Middle frontal gyrus (tissue), 1 donor: ENCODE measurements around the gene FGF11.

Experiments used
- DNase-seq: peaks from one replicate; pipeline ENCODE4 v3.0.0-alpha.2; 2015; ENCODE audit warnings: low spot score; ENCODE audit errors: extremely low spot score

The FGF11 gene

GRCh38 chr17:7408252-7408727 lies 31.0 kb upstream of the FGF11 start:
- DNase-seq: no peak

GRCh38 chr17:7408863-7409262 lies 30.4 kb upstream of the FGF11 start:
- no peak for DNase-seq

GRCh38 chr17:7409716-7410115 lies 29.6 kb upstream of the FGF11 start:
- DNase-seq: no peak

- DNase-seq: no peak
Measured at GRCh38 chr17:7410634-7411426, 28.5 kb upstream of the FGF11 start.

GRCh38 chr17:7411427-7411750 lies 27.9 kb upstream of the FGF11 start:
- DNase-seq: no peak

- DNase-seq: no peak
Measured at GRCh38 chr17:7413346-7413985, 25.8 kb upstream of the FGF11 start.

- no peak for DNase-seq
Measured at GRCh38 chr17:7414837-7415236, 24.5 kb upstream of the FGF11 start.

GRCh38 chr17:7415784-7416183 lies 23.5 kb upstream of the FGF11 start:
- no peak for DNase-seq

- DNase-seq: no peak
Measured at GRCh38 chr17:7416323-7416722, 23.0 kb upstream of the FGF11 start.

GRCh38 chr17:7417056-7417655 lies 22.2 kb upstream of the FGF11 start:
- no peak for DNase-seq

- no peak for DNase-seq
Measured at GRCh38 chr17:7418472-7419152, 20.7 kb upstream of the FGF11 start.

GRCh38 chr17:7419819-7420610 lies 19.3 kb upstream of the FGF11 start, which contains the start of gene SPEM1:
TSS of gene SPEM1 (plus strand) at chr17:7420324. CDS start at chr17:7420385, 61 bp downstream.
- no peak for DNase-seq

- no peak for DNase-seq
Measured at GRCh38 chr17:7421186-7421585, 18.1 kb upstream of the FGF11 start.

GRCh38 chr17:7423679-7424078 lies 15.6 kb upstream of the FGF11 start:
- no peak for DNase-seq

- no peak for DNase-seq
Measured at GRCh38 chr17:7425316-7425715, 14.0 kb upstream of the FGF11 start, which contains the start of gene SPEM2. TSS of gene SPEM2 (plus strand) at chr17:7425616. CDS start at chr17:7425689, 73 bp downstream.

- DNase-seq: no peak
Measured at GRCh38 chr17:7425756-7426155, 13.6 kb upstream of the FGF11 start.

GRCh38 chr17:7426203-7426863 lies 13.0 kb upstream of the FGF11 start:
- DNase-seq: no peak

GRCh38 chr17:7426896-7427489 lies 12.3 kb upstream of the FGF11 start:
- DNase-seq: no peak

- DNase-seq: no peak
Measured at GRCh38 chr17:7427549-7427948, 11.8 kb upstream of the FGF11 start.

- DNase-seq: no peak
Measured at GRCh38 chr17:7428557-7428956, 10.8 kb upstream of the FGF11 start, which contains the start of gene SPEM3. TSS of gene SPEM3 (plus strand) at chr17:7428857. CDS start at chr17:7428903, 46 bp downstream.
